Breast epithelium (tissue), 3 donors: ENCODE measurements around the gene ELF4.

Experiments used
- POLR2A ChIP-seq: fragments of 450-650 bp; IDR thresholded peaks from one replicate; pipeline ENCODE4 v1.6.1; 2016; ENCODE audit warnings: antibody characterized with exemption, mild to moderate bottlenecking, moderate library complexity
- POLR2AphosphoS5 ChIP-seq, 3 donors: sonication (generic); formaldehyde crosslinking; IDR thresholded peaks; one replicate each; pipeline ENCODE4 v1.6.1; 2017; ENCODE audit warnings: antibody characterized with exemption in 3 of 3
- TF ChIP-seq, protein P1 (sequence below), 3 donors: fragments of 450-650 bp; IDR thresholded peaks; one replicate each; pipeline ENCODE4 v1.5.1; 2016 to 2017; ENCODE audit warnings: antibody characterized with exemption in 3 of 3, mild to moderate bottlenecking in 3 of 3, moderate library complexity in 3 of 3

DNA sequence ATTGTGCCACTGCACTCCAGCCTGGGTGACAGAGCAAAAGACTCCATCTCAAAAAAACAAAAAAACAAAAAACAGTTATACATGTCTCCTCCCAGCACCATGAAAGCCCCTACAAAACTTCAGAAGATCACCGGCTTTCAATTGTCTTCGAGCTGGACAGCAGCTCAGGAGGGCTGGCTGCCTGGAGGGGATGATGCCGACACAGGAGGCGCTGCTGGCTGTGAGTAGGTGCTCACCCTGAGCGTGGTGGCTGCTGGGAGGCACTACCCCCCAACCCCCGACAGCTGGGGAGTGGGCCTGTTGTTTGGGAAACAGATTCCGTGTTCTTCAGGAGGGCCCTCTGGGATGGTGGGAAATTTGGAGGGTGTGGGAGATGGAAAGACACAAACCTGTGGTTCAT, 6.9 kb upstream of the ELF4 start:
- TF ChIP-seq, protein P1, sequence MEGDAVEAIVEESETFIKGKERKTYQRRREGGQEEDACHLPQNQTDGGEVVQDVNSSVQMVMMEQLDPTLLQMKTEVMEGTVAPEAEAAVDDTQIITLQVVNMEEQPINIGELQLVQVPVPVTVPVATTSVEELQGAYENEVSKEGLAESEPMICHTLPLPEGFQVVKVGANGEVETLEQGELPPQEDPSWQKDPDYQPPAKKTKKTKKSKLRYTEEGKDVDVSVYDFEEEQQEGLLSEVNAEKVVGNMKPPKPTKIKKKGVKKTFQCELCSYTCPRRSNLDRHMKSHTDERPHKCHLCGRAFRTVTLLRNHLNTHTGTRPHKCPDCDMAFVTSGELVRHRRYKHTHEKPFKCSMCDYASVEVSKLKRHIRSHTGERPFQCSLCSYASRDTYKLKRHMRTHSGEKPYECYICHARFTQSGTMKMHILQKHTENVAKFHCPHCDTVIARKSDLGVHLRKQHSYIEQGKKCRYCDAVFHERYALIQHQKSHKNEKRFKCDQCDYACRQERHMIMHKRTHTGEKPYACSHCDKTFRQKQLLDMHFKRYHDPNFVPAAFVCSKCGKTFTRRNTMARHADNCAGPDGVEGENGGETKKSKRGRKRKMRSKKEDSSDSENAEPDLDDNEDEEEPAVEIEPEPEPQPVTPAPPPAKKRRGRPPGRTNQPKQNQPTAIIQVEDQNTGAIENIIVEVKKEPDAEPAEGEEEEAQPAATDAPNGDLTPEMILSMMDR (IDR thresholded peaks at IDR 0.05): no peak
- TF ChIP-seq POLR2AphosphoS5 (IDR thresholded peaks at IDR 0.05): no peak
- TF ChIP-seq POLR2A: no peak
